ENCODE results near the gene SLC7A14. TPM values are rescaled to one million over a fixed set of nuclear protein-coding genes. Genes with fewer than 3 reads are reported as not detected.
A peak's percentile ranks its signal among the peaks of the same experiment; 100 is the strongest.

The SLC7A14 gene
- total RNA-seq, 1 donor: 6.1 TPM

DNA sequence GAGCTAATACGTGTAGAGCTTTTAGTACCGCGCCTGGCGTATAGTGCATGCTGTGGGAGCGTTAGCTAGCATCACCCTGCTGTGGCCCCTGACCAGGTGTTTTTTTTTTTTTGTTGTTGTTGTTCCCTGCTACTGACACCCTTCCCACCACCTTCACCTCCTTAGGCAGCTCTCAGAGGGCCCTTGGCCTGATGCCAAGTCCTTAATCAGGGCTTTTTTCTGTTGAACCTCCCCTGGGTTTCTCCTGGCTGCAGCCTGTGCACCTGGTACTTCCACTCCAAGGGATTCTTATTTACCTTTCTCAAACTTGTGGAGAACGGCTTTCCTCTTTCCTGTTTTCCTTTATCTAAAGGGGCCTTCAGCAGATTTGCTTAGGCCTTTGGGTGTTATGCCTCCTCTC, 53.3 kb downstream of the SLC7A14 start:
- TF ChIP-seq CTCF (IDR thresholded peaks at IDR 0.05; ENCODE audit: insufficient read depth, low read length): no peak
- no peak for DNase-seq (ENCODE audit: low read depth)
- no peak overlapping the region for H3K4me3 ChIP-seq (ENCODE audit: low read depth, low read length)

DNA sequence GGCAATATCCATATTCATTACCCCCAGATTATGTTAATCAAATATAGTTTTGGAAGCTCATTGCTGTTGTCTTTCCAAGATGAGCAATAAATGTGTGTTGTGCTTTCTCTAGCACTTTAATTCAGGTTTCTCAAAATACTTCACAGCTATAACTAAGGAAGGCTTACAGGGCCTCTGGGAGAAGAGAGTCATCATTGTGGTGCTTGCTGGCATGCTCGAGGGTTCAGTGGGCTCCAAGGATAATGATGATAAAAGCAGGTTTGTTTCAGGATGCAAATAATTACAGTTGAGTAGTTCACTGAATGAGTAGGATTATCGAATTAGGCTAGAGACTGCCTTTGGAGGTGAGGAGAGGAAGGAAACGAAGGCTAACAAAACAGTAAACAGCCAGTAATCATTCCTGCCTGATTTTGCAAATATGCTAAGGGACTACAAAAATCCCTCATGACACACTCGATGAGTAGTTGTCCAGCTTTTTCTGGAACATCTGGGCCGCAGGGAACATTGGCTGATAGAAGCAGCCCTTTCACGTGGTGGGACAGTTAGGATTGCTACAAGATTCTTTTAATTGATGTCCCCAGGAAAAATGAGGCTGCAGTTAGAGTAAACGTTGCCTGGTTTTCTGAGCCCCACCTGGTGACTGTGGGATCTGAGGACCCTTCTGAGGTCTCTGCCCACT, 54.1 kb downstream of the SLC7A14 start:
- TF ChIP-seq CTCF (IDR thresholded peaks at IDR 0.05; ENCODE audit: insufficient read depth, low read length): no peak
- peak; percentile 27 for DNase-seq (ENCODE audit: low read depth)
- H3K4me3 ChIP-seq (ENCODE audit: low read depth, low read length): no peak overlapping the region

- no peak for DNase-seq (ENCODE audit: low read depth)
- no peak for TF ChIP-seq CTCF (IDR thresholded peaks at IDR 0.05; ENCODE audit: insufficient read depth, low read length)
- no peak overlapping the region for H3K4me3 ChIP-seq (ENCODE audit: low read depth, low read length)
Observed at GRCh38 chr3:170531054-170531453, 54.8 kb downstream of the SLC7A14 start.

GRCh38 chr3:170529912-170530311, 56.0 kb downstream of the SLC7A14 start:
- H3K4me3 ChIP-seq (ENCODE audit: low read depth, low read length): no peak overlapping the region
- TF ChIP-seq CTCF (IDR thresholded peaks at IDR 0.05; ENCODE audit: insufficient read depth, low read length): no peak
- no peak for DNase-seq (ENCODE audit: low read depth)

- DNase-seq (ENCODE audit: low read depth): no peak
- TF ChIP-seq CTCF (IDR thresholded peaks at IDR 0.05; ENCODE audit: insufficient read depth, low read length): no peak
- H3K4me3 ChIP-seq (ENCODE audit: low read depth, low read length): no peak overlapping the region
Observed at GRCh38 chr3:170529346-170529745, 56.5 kb downstream of the SLC7A14 start.

DNA sequence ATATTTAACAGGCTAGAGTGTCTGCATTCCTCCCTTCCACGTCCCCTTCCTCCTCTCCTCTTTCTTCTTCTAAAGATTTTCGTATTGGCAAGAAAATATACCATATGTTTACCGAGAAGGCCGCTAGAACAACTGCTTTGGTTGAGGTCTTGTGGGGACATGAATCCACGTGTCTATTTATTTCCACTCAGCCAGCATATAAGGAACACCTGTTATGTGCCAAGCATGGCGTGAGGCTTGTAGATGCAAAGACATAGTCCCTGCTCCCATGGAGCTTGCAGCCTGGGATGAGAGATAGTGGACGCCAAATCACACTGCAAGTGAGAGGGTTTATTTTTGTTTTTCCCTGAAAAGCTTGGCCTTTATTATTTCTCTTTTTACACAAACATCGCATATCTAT, 57.1 kb downstream of the SLC7A14 start:
- H3K4me3 ChIP-seq (ENCODE audit: low read depth, low read length): no peak overlapping the region
- DNase-seq (ENCODE audit: low read depth): no peak
- no peak for TF ChIP-seq CTCF (IDR thresholded peaks at IDR 0.05; ENCODE audit: insufficient read depth, low read length)

DNA sequence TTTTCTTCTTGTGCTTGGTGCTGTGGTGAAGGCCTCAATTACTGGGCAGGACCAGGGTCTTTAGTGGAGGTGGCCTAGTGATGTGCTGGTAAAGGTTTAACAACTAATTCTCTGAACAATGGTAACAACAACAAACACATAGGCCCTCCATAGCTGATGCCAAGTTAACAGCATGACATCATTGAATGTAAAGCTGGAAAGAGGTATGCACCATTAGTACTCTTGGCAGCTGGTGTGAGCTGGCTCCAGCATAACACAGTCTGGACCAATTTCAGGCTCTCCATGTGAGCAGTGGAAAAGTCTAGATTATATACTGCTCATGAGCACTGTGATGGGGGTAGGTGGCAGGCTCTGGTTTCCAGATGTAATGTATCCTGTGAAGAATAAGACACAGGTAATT, 61.8 kb downstream of the SLC7A14 start:
- TF ChIP-seq CTCF (IDR thresholded peaks at IDR 0.05; ENCODE audit: insufficient read depth, low read length): no peak
- no peak overlapping the region for H3K4me3 ChIP-seq (ENCODE audit: low read depth, low read length)
- peak; percentile 54 for DNase-seq (ENCODE audit: low read depth)
